ENCODE measurements around the gene NPM1.
A peak's percentile ranks its signal among the peaks of the same experiment; 100 is the strongest.

Gene NPM1

GRCh38 chr5:171387345-171387969 lies at the start of gene NPM1:
Gene NPM1, plus strand, starts transcription at chr5:171387849. Its CDS starts 100 bp downstream, at chr5:171387949.
- TF ChIP-seq CTCF (IDR thresholded peaks at IDR 0.05; ENCODE audit: low read depth, low read length), result no peak
- in situ Hi-C loops (cut with HindIII; ENCODE audit: low sequenced_read_pairs), result no loop called here
- peak within 1 kb of the TSS; percentile 93 for H3K4me3 ChIP-seq (ENCODE audit: low read depth, low read length)
- DNase-seq (ENCODE audit: low read depth, low spot score), result peak; percentile 99

GRCh38 chr5:171340042-171340441 lies 47.6 kb upstream of the NPM1 start:
- TF ChIP-seq CTCF (IDR thresholded peaks at IDR 0.05; ENCODE audit: low read depth, low read length), result no peak
- H3K4me3 ChIP-seq (ENCODE audit: low read depth, low read length), result no peak overlapping the region
- in situ Hi-C loops (cut with HindIII; ENCODE audit: low sequenced_read_pairs), result no loop called here
- DNase-seq (ENCODE audit: low read depth, low spot score), result no peak

GRCh38 chr5:171340491-171340890 lies 47.2 kb upstream of the NPM1 start:
- TF ChIP-seq CTCF (IDR thresholded peaks at IDR 0.05; ENCODE audit: low read depth, low read length), result no peak
- no peak overlapping the region for H3K4me3 ChIP-seq (ENCODE audit: low read depth, low read length)
- in situ Hi-C loops (cut with HindIII; ENCODE audit: low sequenced_read_pairs), result no loop called here
- DNase-seq (ENCODE audit: low read depth, low spot score), result no peak

- DNase-seq (ENCODE audit: low read depth, low spot score), result peak; percentile 62
- H3K4me3 ChIP-seq (ENCODE audit: low read depth, low read length), result no peak overlapping the region
- peak; percentile 74 for TF ChIP-seq CTCF (IDR thresholded peaks at IDR 0.05; ENCODE audit: low read depth, low read length)
- in situ Hi-C loops (cut with HindIII; ENCODE audit: low sequenced_read_pairs), result no loop called here
Measured at GRCh38 chr5:171342362-171343111, 45.1 kb upstream of the NPM1 start.

GRCh38 chr5:171344936-171345608 lies 42.6 kb upstream of the NPM1 start:
- H3K4me3 ChIP-seq (ENCODE audit: low read depth, low read length), result no peak overlapping the region
- DNase-seq (ENCODE audit: low read depth, low spot score), result no peak
- TF ChIP-seq CTCF (IDR thresholded peaks at IDR 0.05; ENCODE audit: low read depth, low read length), result no peak
- in situ Hi-C loops (cut with HindIII; ENCODE audit: low sequenced_read_pairs), result no loop called here

- no peak for DNase-seq (ENCODE audit: low read depth, low spot score)
- no peak overlapping the region for H3K4me3 ChIP-seq (ENCODE audit: low read depth, low read length)
- TF ChIP-seq CTCF (IDR thresholded peaks at IDR 0.05; ENCODE audit: low read depth, low read length), result no peak
- in situ Hi-C loops (cut with HindIII; ENCODE audit: low sequenced_read_pairs), result no loop called here
Measured at GRCh38 chr5:171351536-171352073, 36.0 kb upstream of the NPM1 start.
